Skeletal muscle satellite cell (primary cell): ENCODE measurements around the gene MGLL.

Source experiments
- H3K27me3 ChIP-seq: 2 replicates; pipeline ENCODE4 v1.7.0; 2013; ENCODE audit warnings: low read length; ENCODE audit not compliant: control insufficient read depth, insufficient read depth
- H3K36me3 ChIP-seq: 2 replicates; pipeline ENCODE4 v1.7.0; 2013; ENCODE audit warnings: mild to moderate bottlenecking, control low read depth, low read length; ENCODE audit not compliant: insufficient read depth
- H3K4me1 ChIP-seq: 2 replicates; pipeline ENCODE4 v1.7.0; 2013; ENCODE audit warnings: low read length; ENCODE audit not compliant: control insufficient read depth, insufficient read depth
- H3K4me2 ChIP-seq: 2 replicates; pipeline ENCODE4 v1.7.0; 2013; ENCODE audit warnings: mild to moderate bottlenecking, low read length
- H3K4me3 ChIP-seq: 2 replicates; pipeline ENCODE4 v1.7.0; 2013; ENCODE audit warnings: low read length
- H3K9ac ChIP-seq: 2 replicates; pipeline ENCODE4 v1.7.0; 2013; ENCODE audit warnings: mild to moderate bottlenecking, low read depth, low read length, moderate library complexity
- H3K9me3 ChIP-seq: replicated peaks from 2 replicates; pipeline ENCODE4 v1.7.0; 2013; ENCODE audit warnings: mild to moderate bottlenecking, control low read depth, low read length

Gene MGLL

GRCh38 chr3:127669541-127670228 lies 152.6 kb downstream of the MGLL start:
- Histone ChIP-seq H3K4me1 (peaks cover 10% of the 10 kb centered on the region), H3K9ac (no peak overlapping the region), H3K36me3 (no peaks in the 10 kb centered on the region), H3K27me3 (no peaks in the 10 kb centered on the region), H3K4me3 (no peak overlapping the region), H3K4me2 (no peak overlapping the region), H3K9me3 (no peaks in the 10 kb centered on the region)

- no peaks in the 10 kb centered on the region for H3K36me3 ChIP-seq
- peaks cover 10% of the 10 kb centered on the region for H3K4me1 ChIP-seq
- H3K27me3 ChIP-seq = no peaks in the 10 kb centered on the region
- no peaks in the 10 kb centered on the region for H3K9me3 ChIP-seq
- no peak overlapping the region for H3K9ac ChIP-seq
- no peak overlapping the region for H3K4me3 ChIP-seq
- H3K4me2 ChIP-seq = no peak overlapping the region
Measured at GRCh38 chr3:127668906-127669305, 153.4 kb downstream of the MGLL start.

GRCh38 chr3:127667119-127667681 lies 155.1 kb downstream of the MGLL start:
- no peak overlapping the region for H3K9ac ChIP-seq
- no peaks in the 10 kb centered on the region for H3K9me3 ChIP-seq
- no peak overlapping the region for H3K4me3 ChIP-seq
- no peak overlapping the region for H3K4me2 ChIP-seq
- H3K27me3 ChIP-seq = no peaks in the 10 kb centered on the region
- H3K4me1 ChIP-seq = peaks cover 9% of the 10 kb centered on the region
- H3K36me3 ChIP-seq = no peaks in the 10 kb centered on the region

- H3K4me3 ChIP-seq = no peak overlapping the region
- H3K4me2 ChIP-seq = no peak overlapping the region
- H3K27me3 ChIP-seq = no peaks in the 10 kb centered on the region
- H3K9ac ChIP-seq = no peak overlapping the region
- H3K9me3 ChIP-seq = no peaks in the 10 kb centered on the region
- peaks cover 3% of the 10 kb centered on the region for H3K4me1 ChIP-seq
- no peaks in the 10 kb centered on the region for H3K36me3 ChIP-seq
Measured at GRCh38 chr3:127666676-127667075, 155.6 kb downstream of the MGLL start.

- H3K36me3 ChIP-seq = no peaks in the 10 kb centered on the region
- no peak overlapping the region for H3K9ac ChIP-seq
- no peak overlapping the region for H3K4me3 ChIP-seq
- H3K4me2 ChIP-seq = no peak overlapping the region
- no peaks in the 10 kb centered on the region for H3K27me3 ChIP-seq
- H3K4me1 ChIP-seq = no peaks in the 10 kb centered on the region
- H3K9me3 ChIP-seq = no peaks in the 10 kb centered on the region
Measured at GRCh38 chr3:127665586-127665985, 156.7 kb downstream of the MGLL start.

GRCh38 chr3:127665165-127665564 lies 157.2 kb downstream of the MGLL start:
- Histone ChIP-seq H3K27me3 (no peaks in the 10 kb centered on the region), H3K4me3 (no peak overlapping the region), H3K4me2 (no peak overlapping the region), H3K36me3 (no peaks in the 10 kb centered on the region), H3K4me1 (no peaks in the 10 kb centered on the region), H3K9ac (no peak overlapping the region), H3K9me3 (no peaks in the 10 kb centered on the region)

GRCh38 chr3:127663151-127663550 lies 159.2 kb downstream of the MGLL start:
- Histone ChIP-seq H3K9me3 (no peaks in the 10 kb centered on the region), H3K27me3 (no peaks in the 10 kb centered on the region), H3K4me2 (no peak overlapping the region), H3K36me3 (no peaks in the 10 kb centered on the region), H3K4me3 (no peak overlapping the region), H3K9ac (no peak overlapping the region), H3K4me1 (no peaks in the 10 kb centered on the region)

GRCh38 chr3:127662001-127662469 lies 160.3 kb downstream of the MGLL start:
- no peak overlapping the region for H3K4me2 ChIP-seq
- H3K9me3 ChIP-seq = no peaks in the 10 kb centered on the region
- H3K36me3 ChIP-seq = no peaks in the 10 kb centered on the region
- no peak overlapping the region for H3K4me3 ChIP-seq
- no peak overlapping the region for H3K9ac ChIP-seq
- H3K27me3 ChIP-seq = no peaks in the 10 kb centered on the region
- no peaks in the 10 kb centered on the region for H3K4me1 ChIP-seq

GRCh38 chr3:127661600-127661999 lies 160.7 kb downstream of the MGLL start:
- no peaks in the 10 kb centered on the region for H3K4me1 ChIP-seq
- no peaks in the 10 kb centered on the region for H3K9me3 ChIP-seq
- H3K4me2 ChIP-seq = no peak overlapping the region
- no peak overlapping the region for H3K9ac ChIP-seq
- no peak overlapping the region for H3K4me3 ChIP-seq
- no peaks in the 10 kb centered on the region for H3K36me3 ChIP-seq
- H3K27me3 ChIP-seq = no peaks in the 10 kb centered on the region

- H3K4me2 ChIP-seq = no peak overlapping the region
Measured at GRCh38 chr3:127660621-127661251, 161.6 kb downstream of the MGLL start.

GRCh38 chr3:127658234-127658633 lies 164.1 kb downstream of the MGLL start:
- H3K4me1 ChIP-seq = no peaks in the 10 kb centered on the region
- H3K4me2 ChIP-seq = no peak overlapping the region

More at GRCh38 chr3:127660621-127661251, 161.6 kb downstream of the MGLL start:
- no peak overlapping the region for H3K4me3 ChIP-seq
- H3K36me3 ChIP-seq = no peaks in the 10 kb centered on the region
- H3K27me3 ChIP-seq = no peaks in the 10 kb centered on the region
- H3K4me1 ChIP-seq = no peaks in the 10 kb centered on the region
- H3K9ac ChIP-seq = no peak overlapping the region
- no peaks in the 10 kb centered on the region for H3K9me3 ChIP-seq

More at GRCh38 chr3:127658234-127658633, 164.1 kb downstream of the MGLL start:
- Histone ChIP-seq H3K9me3 (no peaks in the 10 kb centered on the region), H3K9ac (no peak overlapping the region), H3K4me3 (no peak overlapping the region), H3K36me3 (no peaks in the 10 kb centered on the region), H3K27me3 (no peaks in the 10 kb centered on the region)
